OCI-LY3 (cell line): ENCODE data around the gene COPS7A.

Experiments
- EZH2phosphoT487 ChIP-seq: fragments of 200-600 bp; shearing (Covaris generic); IDR thresholded peaks from 2 replicates; pipeline ENCODE4 v1.6.1; 2018; ENCODE audit warnings: antibody characterized with exemption, mixed run types, low read depth
- TF ChIP-seq, protein P1 (sequence below): fragments of 200-600, 300-600 bp; sonication (generic); IDR thresholded peaks from 2 replicates; pipeline ENCODE4 v1.5.1; 2014; ENCODE audit warnings: antibody characterized with exemption, low read length, low read depth

DNA sequence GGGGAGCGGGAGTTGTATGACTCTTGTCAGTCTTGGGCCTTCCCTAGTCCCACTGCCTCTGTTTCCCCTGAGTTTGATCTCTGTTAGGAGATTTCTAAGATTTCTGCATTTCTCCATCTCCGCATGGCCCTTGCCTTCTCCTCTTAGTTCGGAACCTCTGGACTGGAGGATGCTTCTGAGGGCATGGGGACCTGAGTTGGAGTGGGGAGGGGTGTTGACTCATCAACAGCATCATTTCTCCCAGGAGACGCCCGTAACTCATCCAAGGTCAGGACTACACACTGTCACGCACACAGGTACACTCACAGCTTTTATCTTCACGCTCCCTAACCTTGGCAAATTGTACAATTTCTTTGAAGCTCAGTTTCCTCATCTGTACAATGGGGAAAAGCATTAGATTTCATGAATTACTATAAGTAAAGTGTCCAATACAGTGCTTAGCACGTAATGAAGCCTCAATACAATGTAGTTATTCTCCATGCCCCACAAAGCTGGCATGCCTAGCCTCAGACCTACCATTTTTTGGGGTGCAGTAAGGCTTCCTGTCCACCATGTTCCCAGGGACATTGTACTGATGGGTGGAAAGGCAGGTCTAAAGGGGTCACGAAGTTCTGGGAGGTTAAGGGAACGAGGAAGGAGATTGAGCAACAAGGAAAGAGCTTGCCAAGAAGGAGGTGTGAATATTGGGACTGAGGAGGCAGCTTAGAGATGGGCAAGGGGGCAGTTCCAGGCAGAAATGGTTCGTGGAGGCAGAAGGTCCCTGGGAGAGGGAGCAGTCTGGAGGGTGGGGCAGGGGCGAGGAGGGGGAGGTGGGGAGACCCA, 47.9 kb downstream of the COPS7A start:
- TF ChIP-seq, protein P1, sequence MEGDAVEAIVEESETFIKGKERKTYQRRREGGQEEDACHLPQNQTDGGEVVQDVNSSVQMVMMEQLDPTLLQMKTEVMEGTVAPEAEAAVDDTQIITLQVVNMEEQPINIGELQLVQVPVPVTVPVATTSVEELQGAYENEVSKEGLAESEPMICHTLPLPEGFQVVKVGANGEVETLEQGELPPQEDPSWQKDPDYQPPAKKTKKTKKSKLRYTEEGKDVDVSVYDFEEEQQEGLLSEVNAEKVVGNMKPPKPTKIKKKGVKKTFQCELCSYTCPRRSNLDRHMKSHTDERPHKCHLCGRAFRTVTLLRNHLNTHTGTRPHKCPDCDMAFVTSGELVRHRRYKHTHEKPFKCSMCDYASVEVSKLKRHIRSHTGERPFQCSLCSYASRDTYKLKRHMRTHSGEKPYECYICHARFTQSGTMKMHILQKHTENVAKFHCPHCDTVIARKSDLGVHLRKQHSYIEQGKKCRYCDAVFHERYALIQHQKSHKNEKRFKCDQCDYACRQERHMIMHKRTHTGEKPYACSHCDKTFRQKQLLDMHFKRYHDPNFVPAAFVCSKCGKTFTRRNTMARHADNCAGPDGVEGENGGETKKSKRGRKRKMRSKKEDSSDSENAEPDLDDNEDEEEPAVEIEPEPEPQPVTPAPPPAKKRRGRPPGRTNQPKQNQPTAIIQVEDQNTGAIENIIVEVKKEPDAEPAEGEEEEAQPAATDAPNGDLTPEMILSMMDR = no peak
- TF ChIP-seq EZH2phosphoT487 = no peak
